NCI-H2196 treated with DMSO at 0.1 percent for 48 hours (cell line): Measurements from ENCODE around the gene MALT1.
A peak's percentile ranks its signal among the peaks of the same experiment; 100 is the strongest.
"Not testable (repeated sequence)": the region's sequence is repeated elsewhere in the genome, so short reads cannot be mapped to it uniquely, and the experiment has no call there.

Source experiments
- DNase-seq: peaks from one replicate; lab custom pipeline; 2025; ENCODE audit not compliant: unreplicated experiment; lab: John Stamatoyannopoulos, UW

Gene MALT1

GRCh38 chr18:58770601-58771000 lies 99.3 kb downstream of the MALT1 start:
- DNase-seq = no peak

- no peak for DNase-seq
These were observed 100.9 kb downstream of the MALT1 start for GRCh38 chr18:58772161-58772560.

GRCh38 chr18:58776084-58776483 lies 104.8 kb downstream of the MALT1 start:
- no peak for DNase-seq

GRCh38 chr18:58776541-58776940 lies 105.3 kb downstream of the MALT1 start:
- DNase-seq = not testable (repeated sequence)

- no peak for DNase-seq
These were observed 106.2 kb downstream of the MALT1 start for GRCh38 chr18:58777471-58777870.

- DNase-seq = no peak
These were observed 108.3 kb downstream of the MALT1 start for GRCh38 chr18:58779529-58779928.

- DNase-seq = no peak
These were observed 108.8 kb downstream of the MALT1 start for GRCh38 chr18:58780045-58780444.

GRCh38 chr18:58781627-58782194 lies 110.4 kb downstream of the MALT1 start:
- DNase-seq = peak; percentile 76

- peak; percentile 48 for DNase-seq
These were observed 113.4 kb downstream of the MALT1 start for GRCh38 chr18:58784601-58785137.

- peak; percentile 64 for DNase-seq
These were observed 114.0 kb downstream of the MALT1 start for GRCh38 chr18:58785171-58785805.

- no peak for DNase-seq
These were observed 114.6 kb downstream of the MALT1 start for GRCh38 chr18:58785870-58786269.

- DNase-seq = no peak
These were observed 116.4 kb downstream of the MALT1 start for GRCh38 chr18:58787536-58788149.

- DNase-seq = no peak
These were observed 117.2 kb downstream of the MALT1 start for GRCh38 chr18:58788470-58788869.

- DNase-seq = no peak
These were observed 118.0 kb downstream of the MALT1 start for GRCh38 chr18:58788971-58789875.

- no peak for DNase-seq
These were observed 118.6 kb downstream of the MALT1 start for GRCh38 chr18:58789876-58790240.

- no peak for DNase-seq
These were observed 120.8 kb downstream of the MALT1 start for GRCh38 chr18:58792086-58792485.

- DNase-seq = no peak
These were observed 122.1 kb downstream of the MALT1 start for GRCh38 chr18:58793361-58793760.

- no peak for DNase-seq
These were observed 125.0 kb downstream of the MALT1 start for GRCh38 chr18:58796220-58796619.

- DNase-seq = no peak
These were observed 129.3 kb downstream of the MALT1 start for GRCh38 chr18:58800582-58800981.

GRCh38 chr18:58802959-58803358 lies 131.7 kb downstream of the MALT1 start:
- DNase-seq = no peak

- DNase-seq = no peak
These were observed 132.7 kb downstream of the MALT1 start for GRCh38 chr18:58803978-58804377.
